Mucosa of descending colon (tissue), 3 donors: ENCODE measurements around the gene LYSMD1. TPM values are rescaled to one million over a fixed set of nuclear protein-coding genes. Genes with fewer than 3 reads are reported as not detected.

ENCODE experiments used
- ATAC-seq: fragments of 200-7000 bp; cut with Tn5 transposase; one replicate; pipeline ENCODE4 v1.9.1; 2020; ENCODE audit warnings: mild to moderate bottlenecking, moderate library complexity
- DNase-seq, 3 donors: peaks; one replicate each; pipeline ENCODE4 v3.0.0-alpha.2; 2020
- H3K36me3 ChIP-seq: fragments of 200-600 bp; one replicate; pipeline ENCODE4 v1.8.0; 2021; ENCODE audit warnings: low read depth, mild to moderate bottlenecking
- H3K4me1 ChIP-seq: fragments of 200-600 bp; one replicate; pipeline ENCODE4 v1.8.0; 2021; ENCODE audit warnings: low read depth, mild to moderate bottlenecking
- H3K4me3 ChIP-seq: fragments of 200-600 bp; one replicate; pipeline ENCODE4 v1.8.0; 2021; ENCODE audit warnings: mild to moderate bottlenecking
- H3K9me3 ChIP-seq: fragments of 200-600 bp; one replicate; pipeline ENCODE4 v1.8.0; 2021; ENCODE audit warnings: mild to moderate bottlenecking
- CTCF ChIP-seq: fragments of 200-600 bp; IDR thresholded peaks from one replicate; pipeline ENCODE4 v1.8.0; 2022; ENCODE audit warnings: antibody characterized with exemption, mild to moderate bottlenecking
- intact Hi-C, 2 donors: fragments of 100-400 bp; cut with DNase I in 1 of 2; cut with micrococcal nuclease in 1 of 2; formaldehyde crosslinking; loops; one replicate each; pipeline versions ENCODE4 v1.11.0 to v1.11.1; 2022; cut with DNase I, micrococcal nuclease
- total RNA-seq, 3 donors: library from RNA; stranded (reverse); fragmentation: NEBNext Ultra II Directional in 2 of 3; extraction: Animal tissue kit (Norgen Biotek cat#: 25700) in 2 of 3; gene quantifications; one replicate each; pipeline versions ENCODE4 v1.2.1 to v1.2.4, GENCODE V29; 2021 to 2023
- donor health status: DM: no; HTN: no; CAD: no; lungs with moderate emphysema.
- donor health status: DM: no; HTN: no; CAD: no.
- donor health status: DM: no; HTN: yes; CAD: no.

Gene LYSMD1
- total RNA-seq, 3 donors from 2014 or later = 7.6 to 14.0 (median 10.0) TPM

DNA sequence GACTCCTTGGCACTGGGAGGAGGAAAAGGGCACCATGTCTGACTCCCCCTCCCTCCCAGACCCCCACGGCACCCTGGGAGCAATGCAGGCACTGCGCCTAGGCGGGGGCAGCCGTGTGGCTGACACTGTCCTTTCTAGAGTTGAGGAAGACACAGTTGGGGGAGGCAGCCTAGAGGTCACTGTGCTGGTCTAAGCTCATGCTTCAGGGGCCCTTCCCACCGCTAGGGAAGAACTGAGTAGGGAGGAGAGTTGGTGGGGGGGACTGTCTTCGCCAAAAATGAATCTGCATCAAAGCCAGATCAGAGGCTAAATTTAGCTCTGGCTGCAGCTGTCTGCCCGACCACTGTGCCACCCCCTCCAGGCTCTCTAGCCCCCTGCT, 22.7 kb downstream of the LYSMD1 start:
- ATAC-seq (no peak), DNase-seq (no peak)
- H3K4me3 ChIP-seq = no peak overlapping the region
- no peaks in the 10 kb centered on the region for H3K9me3 ChIP-seq
- TF ChIP-seq CTCF = no peak
- intact Hi-C loops = no loop called here
- H3K4me1 ChIP-seq = peaks cover 11% of the 10 kb centered on the region
- H3K36me3 ChIP-seq = no peaks in the 10 kb centered on the region

- no peaks in the 10 kb centered on the region for H3K36me3 ChIP-seq
- H3K9me3 ChIP-seq = no peaks in the 10 kb centered on the region
- no peak overlapping the region for H3K4me3 ChIP-seq
- no peak for ATAC-seq
- no peak for DNase-seq
- no peak for TF ChIP-seq CTCF
- intact Hi-C loops = no loop called here
- H3K4me1 ChIP-seq = peaks cover 11% of the 10 kb centered on the region
Measured at GRCh38 chr1:151142411-151143056, 23.2 kb downstream of the LYSMD1 start.

- H3K4me1 ChIP-seq = no peaks in the 10 kb centered on the region
- H3K36me3 ChIP-seq = no peaks in the 10 kb centered on the region
- TF ChIP-seq CTCF = no peak
- H3K9me3 ChIP-seq = no peaks in the 10 kb centered on the region
- no peak overlapping the region for H3K4me3 ChIP-seq
- intact Hi-C loops = no loop called here
- no peak for ATAC-seq
- no peak for DNase-seq
Measured at GRCh38 chr1:151137789-151138188, 27.9 kb downstream of the LYSMD1 start.

GRCh38 chr1:151135433-151136385, 30.0 kb downstream of the LYSMD1 start:
- DNase-seq (no peak), ATAC-seq (no peak)
- Histone ChIP-seq H3K9me3 (no peaks in the 10 kb centered on the region), H3K4me3 (no peak overlapping the region), H3K36me3 (no peaks in the 10 kb centered on the region), H3K4me1 (no peaks in the 10 kb centered on the region)
- intact Hi-C loops = no loop called here
- TF ChIP-seq CTCF = no peak

DNA sequence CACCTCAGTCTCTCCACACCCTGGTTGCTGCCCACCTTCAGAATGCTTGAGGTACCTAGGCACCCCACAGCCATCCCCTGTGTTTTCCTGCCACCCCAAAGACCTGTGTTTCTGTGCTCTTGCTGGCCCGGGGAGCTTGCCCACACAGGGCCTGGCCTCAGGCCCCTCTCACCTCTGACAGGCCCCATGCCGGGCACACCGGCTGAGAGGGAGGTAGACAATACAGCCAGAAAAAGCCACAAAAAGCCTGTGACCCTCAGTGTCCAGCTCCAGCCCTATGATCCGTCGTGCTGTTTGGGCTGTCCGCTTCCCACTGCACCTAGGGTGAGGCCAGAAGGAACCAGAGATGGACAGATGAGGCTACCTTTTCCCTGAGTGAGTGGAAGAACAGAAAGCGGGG, 30.7 kb downstream of the LYSMD1 start:
- intact Hi-C loops = no loop called here
- H3K4me1 ChIP-seq = no peaks in the 10 kb centered on the region
- no peaks in the 10 kb centered on the region for H3K36me3 ChIP-seq
- no peaks in the 10 kb centered on the region for H3K9me3 ChIP-seq
- H3K4me3 ChIP-seq = no peak overlapping the region
- DNase-seq (no peak), ATAC-seq (no peak)
- TF ChIP-seq CTCF = no peak
